GM19463 (cell line): ENCODE measurements around the gene ANGPTL8.

Source experiments
- ATAC-seq: cut with Tn5 transposase; IDR thresholded peaks from one replicate; pipeline ENCODE4 v1.9.1; 2021; ENCODE audit warnings: mild to moderate bottlenecking, moderate library complexity; ENCODE audit not compliant: unreplicated experiment

The ANGPTL8 gene

DNA sequence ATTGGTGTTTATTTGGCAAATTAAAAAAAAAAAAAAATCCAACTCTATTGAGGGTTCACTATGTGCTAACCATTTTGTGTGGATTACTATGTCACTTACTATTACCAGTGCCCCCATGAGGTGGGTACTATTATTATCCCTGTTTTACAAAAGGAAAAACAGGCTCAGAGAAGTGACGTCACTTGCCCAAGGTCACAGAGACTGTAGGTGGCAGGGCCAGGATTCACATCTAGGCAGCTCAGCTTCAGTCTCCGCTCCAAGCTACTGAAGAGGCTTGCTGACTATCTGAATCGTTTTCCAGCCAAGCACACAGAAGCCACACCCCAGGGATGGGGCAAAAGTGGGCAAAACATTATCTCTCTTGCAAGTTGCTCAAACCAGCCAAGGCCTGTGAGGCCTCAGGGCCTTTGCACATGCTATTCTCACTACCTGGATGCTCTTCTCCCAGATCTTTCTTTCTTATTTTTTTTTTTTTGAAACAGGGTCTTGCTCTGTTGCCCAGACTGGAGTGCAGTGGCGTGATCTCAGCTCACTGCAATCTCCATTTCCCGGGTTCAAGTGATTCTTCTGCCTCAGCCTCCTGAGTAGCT is 4.8 kb upstream of the ANGPTL8 start:
- no peak for ATAC-seq

GRCh38 chr19:11236324-11237301 is 2.8 kb upstream of the ANGPTL8 start:
- ATAC-seq = no peak

GRCh38 chr19:11237321-11237720 is 2.1 kb upstream of the ANGPTL8 start:
- no peak for ATAC-seq

GRCh38 chr19:11238041-11238440 is 1.4 kb upstream of the ANGPTL8 start:
- ATAC-seq = no peak

DNA sequence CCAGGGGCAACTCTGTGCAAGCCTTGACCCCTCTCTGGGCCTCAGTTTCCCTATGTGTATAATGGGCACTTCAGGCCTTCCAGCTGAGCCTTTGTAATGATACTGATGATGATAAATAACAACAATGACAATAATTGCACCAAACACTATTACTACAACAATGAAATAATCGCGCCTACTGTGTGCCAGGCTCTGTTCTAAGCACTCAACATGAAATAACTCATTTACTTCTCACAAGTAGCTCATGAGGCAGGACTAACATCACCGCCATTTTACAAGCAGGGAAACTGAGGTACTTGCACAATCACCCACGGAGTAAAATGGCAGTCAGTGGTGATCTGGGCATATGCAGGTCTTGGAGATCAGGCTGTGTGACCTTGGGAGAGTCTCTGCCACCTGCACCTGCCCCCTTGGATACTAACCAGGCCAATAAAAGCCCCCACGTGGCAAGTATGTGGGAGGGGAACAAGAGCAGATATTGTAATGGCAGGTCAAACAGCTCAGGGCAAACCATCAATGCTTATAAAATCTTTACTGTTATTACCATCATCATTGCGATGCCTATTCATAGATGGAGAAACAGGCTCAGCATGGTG is 540 bp upstream of the ANGPTL8 start:
- ATAC-seq = no peak

DNA sequence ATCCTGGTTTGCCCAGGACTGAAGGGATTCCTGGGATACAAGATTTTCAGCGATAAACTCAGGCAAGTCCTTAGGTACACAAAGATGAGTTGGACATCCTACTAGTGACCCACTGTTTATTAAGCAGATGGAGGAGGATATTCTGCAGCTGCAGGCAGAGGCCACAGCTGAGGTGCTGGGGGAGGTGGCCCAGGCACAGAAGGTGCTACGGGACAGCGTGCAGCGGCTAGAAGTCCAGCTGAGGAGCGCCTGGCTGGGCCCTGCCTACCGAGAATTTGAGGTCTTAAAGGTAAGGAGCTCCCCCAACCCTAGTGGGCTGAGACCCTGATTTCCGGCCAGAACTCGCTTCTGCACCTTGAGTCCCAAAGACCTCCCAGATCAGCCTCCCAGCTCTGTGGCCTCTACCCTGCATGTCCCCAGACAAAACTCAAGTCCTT is 607 bp downstream of the ANGPTL8 start:
- no peak for ATAC-seq

DNA sequence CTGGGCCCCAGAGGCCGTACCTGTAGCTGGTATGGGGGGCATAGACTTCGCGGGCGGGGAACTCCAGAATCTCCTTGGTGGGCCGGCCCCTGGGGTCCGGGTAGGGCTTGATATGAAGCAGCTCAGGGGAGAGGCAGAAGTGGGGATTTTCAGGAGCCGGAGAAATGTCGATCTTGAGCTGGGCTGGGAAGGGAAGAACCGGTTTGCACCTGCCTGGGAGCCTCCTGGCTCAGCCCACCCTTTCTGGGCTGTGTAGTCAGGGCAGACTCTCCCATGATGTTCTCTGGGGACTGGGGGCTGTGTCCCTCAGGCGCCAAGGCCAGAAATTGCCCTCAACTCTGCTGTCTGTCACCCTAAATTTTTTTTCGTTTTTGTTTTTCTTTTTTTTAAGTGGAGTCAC is 2.6 kb downstream of the ANGPTL8 start:
- no peak for ATAC-seq

DNA sequence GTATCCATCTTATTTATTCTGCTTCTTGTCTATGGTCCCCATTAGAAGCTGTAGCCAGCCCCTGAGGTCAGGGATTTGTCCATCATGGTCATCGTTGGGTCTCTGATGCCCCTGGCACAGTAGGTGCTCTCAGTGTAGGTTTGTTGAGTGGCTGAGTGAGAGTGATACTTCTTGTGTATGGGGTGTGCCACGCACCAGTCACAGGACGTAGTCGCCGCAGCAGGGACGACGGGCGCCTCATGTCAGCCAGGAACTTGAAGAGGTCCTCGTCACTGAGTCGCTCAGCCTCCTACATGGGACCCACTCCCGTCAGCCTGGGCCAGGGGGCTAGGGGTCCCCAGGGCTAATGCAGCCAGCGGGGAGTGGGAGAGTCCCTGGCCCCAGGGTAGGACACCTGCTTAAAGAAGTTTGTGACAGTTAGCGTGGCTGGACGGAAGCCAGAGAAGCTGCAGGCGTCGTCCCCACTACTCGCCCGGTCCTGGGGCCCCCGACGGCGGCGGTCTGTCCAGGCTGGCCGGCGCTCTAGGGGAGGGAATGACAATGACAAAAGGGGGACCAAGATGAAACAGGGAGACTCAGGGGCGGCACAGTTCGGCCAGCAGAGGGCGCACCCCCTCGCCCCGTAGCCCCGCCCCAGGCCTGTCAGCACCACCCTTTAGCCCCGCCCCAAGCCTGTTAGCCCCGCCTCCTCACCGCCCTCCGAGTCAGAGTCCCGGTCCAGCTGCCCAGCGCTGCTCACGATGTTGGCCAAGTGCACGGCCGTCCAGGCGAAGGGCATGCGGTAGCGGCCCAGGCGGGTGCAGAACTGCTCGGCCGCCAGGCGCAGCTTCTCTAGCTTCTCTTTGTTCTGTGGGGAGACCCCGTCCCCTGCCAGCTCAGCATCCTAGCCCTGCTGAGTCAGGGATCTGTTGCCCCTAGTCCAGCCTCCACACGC is 3.7 kb downstream of the ANGPTL8 start:
- ATAC-seq = no peak

GRCh38 chr19:11243798-11244169 is 4.4 kb downstream of the ANGPTL8 start:
- no peak for ATAC-seq

DNA sequence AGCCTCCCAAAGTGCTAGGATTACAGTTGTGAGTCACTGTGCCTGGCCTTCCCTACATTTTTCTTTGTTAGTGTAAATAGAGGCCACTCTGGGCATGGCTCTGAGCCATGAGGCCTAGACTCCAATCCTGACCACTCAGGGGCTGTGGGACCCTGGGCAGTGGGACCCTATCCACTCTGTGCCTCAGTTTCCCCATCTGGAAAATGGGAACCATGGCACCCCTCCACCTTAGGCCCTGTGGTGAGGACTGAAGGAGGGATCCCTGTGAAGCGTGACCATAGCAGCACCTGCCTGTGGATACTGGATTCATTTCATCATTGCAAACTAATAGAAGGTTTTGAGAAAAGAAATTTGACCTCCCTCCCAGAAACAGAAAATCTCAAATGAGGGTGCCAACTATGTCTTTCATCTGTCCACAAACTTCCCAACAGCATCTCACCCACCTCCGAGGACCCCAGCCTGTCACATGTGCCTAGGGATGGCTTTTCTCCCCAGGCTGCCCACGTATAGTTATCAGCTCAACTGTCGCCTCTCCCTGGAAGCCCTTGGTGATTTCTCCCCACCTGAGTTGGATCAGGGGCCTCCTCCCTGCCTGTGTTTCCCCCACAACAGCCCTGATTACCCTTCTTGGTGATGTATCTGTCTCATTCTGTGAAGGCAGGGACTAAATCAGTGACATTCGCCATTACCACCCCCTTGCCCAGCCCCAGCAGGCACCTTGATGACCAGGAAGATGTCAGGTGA is 5.6 kb downstream of the ANGPTL8 start:
- ATAC-seq = no peak

DNA sequence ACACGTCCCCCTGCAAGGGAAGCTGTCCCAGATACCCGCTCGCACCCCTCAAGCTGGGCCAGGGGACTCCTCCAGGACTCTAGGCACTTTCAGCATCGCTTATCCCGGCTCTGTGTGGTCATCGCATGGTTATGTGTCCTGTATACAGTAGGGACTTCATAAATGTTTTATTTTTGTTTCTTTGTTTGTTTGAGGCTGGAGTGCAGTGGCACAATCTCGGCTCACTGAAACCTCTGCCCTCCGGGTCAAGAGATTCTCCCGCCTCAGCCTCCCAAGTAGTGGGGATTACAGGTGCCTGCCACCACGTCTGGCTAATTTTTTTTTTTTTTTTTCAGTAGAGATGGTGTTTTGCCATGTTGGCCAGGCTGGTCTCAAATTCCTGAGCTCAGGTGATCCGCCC is 7.5 kb downstream of the ANGPTL8 start:
- no peak for ATAC-seq

- ATAC-seq = no peak
These were observed 8.0 kb downstream of the ANGPTL8 start for GRCh38 chr19:11247391-11247790.

DNA sequence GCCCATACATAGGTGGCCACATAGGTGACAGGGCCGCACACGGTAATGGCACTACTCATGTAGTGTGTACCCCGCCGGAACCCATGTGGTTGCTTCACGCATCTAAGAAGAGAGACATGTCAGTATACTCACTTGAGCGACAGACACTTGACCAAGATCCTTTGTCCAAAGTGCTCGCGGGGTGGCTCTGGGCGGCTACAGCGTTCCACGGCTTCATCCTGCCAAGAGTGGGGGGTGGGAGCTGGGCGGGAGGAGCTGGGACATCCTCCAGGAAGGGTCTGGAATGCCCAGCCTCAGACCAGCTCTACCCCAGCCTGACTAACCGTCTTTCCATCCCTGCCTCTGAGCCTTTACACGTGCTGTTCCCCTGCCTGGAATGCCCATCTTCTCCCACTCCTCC is 8.5 kb downstream of the ANGPTL8 start:
- no peak for ATAC-seq

- no peak for ATAC-seq
These were observed 9.4 kb downstream of the ANGPTL8 start for GRCh38 chr19:11248852-11249251.

DNA sequence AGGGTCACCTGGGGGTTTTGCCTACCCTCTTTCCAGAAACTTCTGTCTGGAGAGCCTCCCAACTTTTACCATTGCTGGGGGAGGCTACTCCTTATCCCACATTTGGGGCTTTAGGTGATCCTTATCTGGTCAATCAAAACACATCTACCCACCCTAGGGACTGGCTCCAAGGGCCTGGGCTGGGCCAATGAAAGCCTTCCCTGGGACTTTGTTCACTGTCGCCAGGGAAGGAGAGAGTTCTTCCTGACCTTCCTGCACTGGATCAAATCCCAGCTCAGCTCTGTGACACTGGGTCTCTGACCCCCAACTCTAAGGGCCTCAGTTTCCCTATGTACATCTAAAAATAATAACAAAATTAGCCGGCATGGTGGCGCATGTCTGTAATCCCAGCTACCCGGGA is 11.8 kb downstream of the ANGPTL8 start:
- no peak for ATAC-seq

- ATAC-seq = no peak
These were observed 12.4 kb downstream of the ANGPTL8 start for GRCh38 chr19:11251650-11252314.

GRCh38 chr19:11252665-11253355 is 13.4 kb downstream of the ANGPTL8 start:
- no peak for ATAC-seq

- no peak for ATAC-seq
These were observed 15.2 kb downstream of the ANGPTL8 start for GRCh38 chr19:11254666-11255065.

- no peak for ATAC-seq
These were observed 16.8 kb downstream of the ANGPTL8 start for GRCh38 chr19:11256189-11256588.
